HepG2 (cell line): ENCODE measurements around the gene GMEB2. TPM values are rescaled to one million over a fixed set of nuclear protein-coding genes. Genes with fewer than 3 reads are reported as not detected.
A peak's percentile ranks its signal among the peaks of the same experiment; 100 is the strongest.

ENCODE experiments used
- BHLHE40 ChIP-seq: IDR thresholded peaks from 2 replicates; pipeline ENCODE4 v1.6.1; 2011; ENCODE audit warnings: low read length, improper control_type of control experiment
- DNMT1 ChIP-seq: sonication (generic); formaldehyde crosslinking; IDR thresholded peaks from 2 replicates; pipeline ENCODE4 v1.5.1; 2020; ENCODE audit warnings: mild to moderate bottlenecking, missing genetic modification reagents
- DPF2 ChIP-seq: sonication (generic); formaldehyde crosslinking; IDR thresholded peaks from 2 replicates; pipeline ENCODE4 v1.4.0; 2020; ENCODE audit warnings: mild to moderate bottlenecking, low read depth, missing genetic modification reagents, borderline replicate concordance
- EEA1 ChIP-seq: sonication (generic); formaldehyde crosslinking; IDR thresholded peaks from 2 replicates; pipeline ENCODE4 v1.5.1; 2020; ENCODE audit warnings: mild to moderate bottlenecking, missing genetic modification reagents, borderline replicate concordance
- ELF3 ChIP-seq: IDR thresholded peaks from 2 replicates; pipeline ENCODE4 v1.6.1; 2016; ENCODE audit warnings: missing genetic modification reagents, missing compliant biosample characterization
- FOXO1 ChIP-seq: sonication (generic); formaldehyde crosslinking; IDR thresholded peaks from 2 replicates; pipeline ENCODE4 v1.4.0; 2020; ENCODE audit warnings: missing genetic modification reagents
- GLMP ChIP-seq: sonication (generic); formaldehyde crosslinking; IDR thresholded peaks from 2 replicates; pipeline ENCODE4 v1.9.0; 2021; ENCODE audit warnings: missing genetic modification reagents, mild to moderate bottlenecking, borderline replicate concordance
- GTF2F1 ChIP-seq: fragments of 150-350 bp; IDR thresholded peaks from 2 replicates; pipeline ENCODE4 v1.6.1; 2014; ENCODE audit warnings: low read length
- HDAC1 ChIP-seq: sonication (generic); formaldehyde crosslinking; IDR thresholded peaks from 2 replicates; pipeline ENCODE4 v1.5.1; 2020; ENCODE audit warnings: mild to moderate bottlenecking, missing genetic modification reagents
- HNRNPH1 ChIP-seq: fragments of 200-400 bp; formaldehyde crosslinking; optimal IDR thresholded peaks from 2 replicates; pipeline ENCODE3; 2017; ENCODE audit warnings: mild to moderate bottlenecking, low read depth, low read length
- KAT8 ChIP-seq: IDR thresholded peaks from 2 replicates; pipeline ENCODE4 v1.6.1; 2016; ENCODE audit warnings: missing genetic modification reagents, missing compliant biosample characterization
- MTERF4 ChIP-seq: sonication (generic); formaldehyde crosslinking; IDR thresholded peaks from 2 replicates; pipeline ENCODE4 v1.8.0; 2023; ENCODE audit warnings: mild to moderate bottlenecking, missing genetic modification reagents
- NR2F1 ChIP-seq, 2 experiments: fragments of 450-650 bp in 1 of 2; formaldehyde crosslinking in 1 of 2; IDR thresholded peaks; 2 replicates each; pipeline versions ENCODE4 v1.5.0 to v1.6.1; 2016 to 2020; ENCODE audit warnings: mild to moderate bottlenecking in 1 of 2, missing compliant biosample characterization in 1 of 2, missing genetic modification reagents in 1 of 2, moderate library complexity in 1 of 2
- PAF1 ChIP-seq: IDR thresholded peaks from 2 replicates; pipeline ENCODE4 v1.6.1; 2016; ENCODE audit warnings: missing genetic modification reagents, missing compliant biosample characterization
- PHB2 ChIP-seq: fragments of 450-650 bp; IDR thresholded peaks from 2 replicates; pipeline ENCODE4 v1.6.1; 2018; ENCODE audit not compliant: partially characterized antibody
- RARG ChIP-seq: sonication (generic); formaldehyde crosslinking; IDR thresholded peaks from 2 replicates; pipeline ENCODE4 v1.4.0; 2020; ENCODE audit warnings: low read depth, mild to moderate bottlenecking, missing genetic modification reagents
- SALL1 ChIP-seq: sonication (generic); formaldehyde crosslinking; IDR thresholded peaks from 2 replicates; pipeline ENCODE4 v1.8.0; 2022; ENCODE audit warnings: mild to moderate bottlenecking, missing genetic modification reagents
- SMYD3 ChIP-seq: sonication (generic); formaldehyde crosslinking; IDR thresholded peaks from 2 replicates; pipeline ENCODE4 v1.8.1; 2023; ENCODE audit warnings: mild to moderate bottlenecking, missing genetic modification reagents
- TCF7L2 ChIP-seq: IDR thresholded peaks from 2 replicates; pipeline ENCODE4 v1.6.1; 2011; ENCODE audit warnings: mild to moderate bottlenecking, low read depth, low read length, moderate library complexity
- XRCC5 ChIP-seq: fragments of 200-400 bp; formaldehyde crosslinking; optimal IDR thresholded peaks from 2 replicates; pipeline ENCODE3; 2017; ENCODE audit warnings: mild to moderate bottlenecking, low read length
- ZNF432 ChIP-seq: sonication (generic); formaldehyde crosslinking; IDR thresholded peaks from 2 replicates; pipeline ENCODE4 v1.5.0; 2020; ENCODE audit warnings: missing genetic modification reagents, mild to moderate bottlenecking, borderline replicate concordance
- ZNF749 ChIP-seq: sonication (generic); formaldehyde crosslinking; IDR thresholded peaks from 2 replicates; pipeline ENCODE4 v1.8.0; 2022; ENCODE audit warnings: mild to moderate bottlenecking, missing genetic modification reagents, moderate library complexity, borderline replicate concordance
- ZNF766 ChIP-seq: sonication (generic); formaldehyde crosslinking; IDR thresholded peaks from 2 replicates; pipeline ENCODE4 v1.5.0; 2020; ENCODE audit warnings: missing genetic modification reagents, borderline replicate concordance
- ZSCAN29 ChIP-seq: sonication (generic); formaldehyde crosslinking; conservative IDR thresholded peaks from 2 replicates; pipeline ENCODE4 v1.4.0; 2020; ENCODE audit warnings: mild to moderate bottlenecking, missing genetic modification reagents
- polyA plus RNA-seq, 8 experiments: library from polyadenylated mRNA; depleted of rRNA in 3 of 8; stranded (reverse) in 7 of 8; unstranded in 1 of 8; fragments of >200 nt; fragmentation: Illumina TruSeq in 4 of 8; extraction: Trizol in 4 of 8; gene quantifications; 2 replicates each; pipeline versions ENCODE4 v1.2.1 to v1.2.3, GENCODE V29; 2011 to 2016; ENCODE audit warnings: low read depth in 4 of 8, missing spikeins in 1 of 8, mixed read lengths in 1 of 8; ENCODE audit not compliant: insufficient read depth in 1 of 8
- total RNA-seq, 5 experiments: library from RNA; depleted of rRNA; stranded (reverse); fragments of >200 nt; fragmentation: Illumina TruSeq; extraction: Trizol; gene quantifications; 2 replicates each; pipeline ENCODE4 v1.2.3, GENCODE V29; 2016; ENCODE audit warnings: low read depth in 1 of 5
- TF ChIP-seq, protein P1 (sequence below): sonication (generic); formaldehyde crosslinking; conservative IDR thresholded peaks from 2 replicates; pipeline ENCODE4 v1.4.0; 2020; ENCODE audit warnings: missing genetic modification reagents
- TF ChIP-seq, protein P2 (sequence below): sonication (generic); formaldehyde crosslinking; IDR thresholded peaks from 2 replicates; pipeline ENCODE4 v1.4.0; 2020; ENCODE audit warnings: missing genetic modification reagents, mild to moderate bottlenecking, borderline replicate concordance

GMEB2 gene
- total and polyA plus RNA-seq, 2 of the 13 experiments (the other 11 are each of a cell fraction or from before 2014, with no cell fraction given), result 10.6 to 12.4 TPM

GRCh38 chr20:63658749-63659187 is 31.9 kb upstream of the GMEB2 start (continued):
- TF ChIP-seq, protein P1, sequence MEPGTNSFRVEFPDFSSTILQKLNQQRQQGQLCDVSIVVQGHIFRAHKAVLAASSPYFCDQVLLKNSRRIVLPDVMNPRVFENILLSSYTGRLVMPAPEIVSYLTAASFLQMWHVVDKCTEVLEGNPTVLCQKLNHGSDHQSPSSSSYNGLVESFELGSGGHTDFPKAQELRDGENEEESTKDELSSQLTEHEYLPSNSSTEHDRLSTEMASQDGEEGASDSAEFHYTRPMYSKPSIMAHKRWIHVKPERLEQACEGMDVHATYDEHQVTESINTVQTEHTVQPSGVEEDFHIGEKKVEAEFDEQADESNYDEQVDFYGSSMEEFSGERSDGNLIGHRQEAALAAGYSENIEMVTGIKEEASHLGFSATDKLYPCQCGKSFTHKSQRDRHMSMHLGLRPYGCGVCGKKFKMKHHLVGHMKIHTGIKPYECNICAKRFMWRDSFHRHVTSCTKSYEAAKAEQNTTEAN (CRISPR knock-in tag), result 0 out of 2 replicates have a peak, but pooled peaks have one; percentile 12
- TF ChIP-seq PHB2 (no peak), BHLHE40 (no peak), GTF2F1 (no peak), DPF2 (no peak), XRCC5 (no peak), ZNF749 (CRISPR knock-in tag) (no peak), FOXO1 (CRISPR knock-in tag) (no peak), NR2F1 (CRISPR knock-in tag; IDR thresholded peaks at IDR 0.05) (no peak), ZSCAN29 (CRISPR knock-in tag) (no peak), RARG (CRISPR knock-in tag) (0 out of 2 replicates have a peak, but pooled peaks have one; percentile 21), TCF7L2 (no peak), GLMP (0 out of 2 replicates have a peak, but pooled peaks have one; percentile 53), SALL1 (CRISPR knock-in tag) (no peak), ZNF432 (CRISPR knock-in tag) (no peak), EEA1 (no peak; the same call in 1 of the 2 replicates), HNRNPH1 (no peak), MTERF4 (CRISPR knock-in tag) (no peak; the same call in 1 of the 2 replicates), PAF1 (CRISPR knock-in tag) (no peak), HDAC1 (no peak; the same call in 1 of the 2 replicates), KAT8 (CRISPR knock-in tag) (no peak), SMYD3 (CRISPR knock-in tag) (no peak; the same call in 1 of the 2 replicates), DNMT1 (CRISPR knock-in tag) (peak; percentile 2; the same call in 1 of the 2 replicates), ZNF766 (CRISPR knock-in tag) (0 out of 2 replicates have a peak, but pooled peaks have one; percentile 24), ELF3 (CRISPR knock-in tag) (0 out of 2 replicates have a peak, but pooled peaks have one; percentile 5)
- TF ChIP-seq, protein P2, sequence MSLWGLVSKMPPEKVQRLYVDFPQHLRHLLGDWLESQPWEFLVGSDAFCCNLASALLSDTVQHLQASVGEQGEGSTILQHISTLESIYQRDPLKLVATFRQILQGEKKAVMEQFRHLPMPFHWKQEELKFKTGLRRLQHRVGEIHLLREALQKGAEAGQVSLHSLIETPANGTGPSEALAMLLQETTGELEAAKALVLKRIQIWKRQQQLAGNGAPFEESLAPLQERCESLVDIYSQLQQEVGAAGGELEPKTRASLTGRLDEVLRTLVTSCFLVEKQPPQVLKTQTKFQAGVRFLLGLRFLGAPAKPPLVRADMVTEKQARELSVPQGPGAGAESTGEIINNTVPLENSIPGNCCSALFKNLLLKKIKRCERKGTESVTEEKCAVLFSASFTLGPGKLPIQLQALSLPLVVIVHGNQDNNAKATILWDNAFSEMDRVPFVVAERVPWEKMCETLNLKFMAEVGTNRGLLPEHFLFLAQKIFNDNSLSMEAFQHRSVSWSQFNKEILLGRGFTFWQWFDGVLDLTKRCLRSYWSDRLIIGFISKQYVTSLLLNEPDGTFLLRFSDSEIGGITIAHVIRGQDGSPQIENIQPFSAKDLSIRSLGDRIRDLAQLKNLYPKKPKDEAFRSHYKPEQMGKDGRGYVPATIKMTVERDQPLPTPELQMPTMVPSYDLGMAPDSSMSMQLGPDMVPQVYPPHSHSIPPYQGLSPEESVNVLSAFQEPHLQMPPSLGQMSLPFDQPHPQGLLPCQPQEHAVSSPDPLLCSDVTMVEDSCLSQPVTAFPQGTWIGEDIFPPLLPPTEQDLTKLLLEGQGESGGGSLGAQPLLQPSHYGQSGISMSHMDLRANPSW (CRISPR knock-in tag), result no peak; the same call in 1 of the 2 replicates
